OCI-LY7 (cell line): ENCODE measurements around the gene ZC3HAV1L. TPM values are rescaled to one million over a fixed set of nuclear protein-coding genes. Genes with fewer than 3 reads are reported as not detected.

Experiments
- BruUV-seq: library from RNA; stranded (reverse); fragments of 400-500 nt; replicated peaks from 2 replicates; lab custom pipeline; 2021; lab: Mats Ljungman, UMichigan
- CTCF ChIA-PET: fragments of 300-600 bp; sonication (Branson Sonifier 250); formaldehyde crosslinking; loops from one replicate; lab custom pipeline; 2022; ENCODE audit warnings: antibody characterized with exemption; ENCODE audit not compliant: unreplicated experiment; lab: Charles Lee
- POLR2A ChIA-PET: fragments of 300-600 bp; sonication (Branson Sonifier 250); formaldehyde crosslinking; loops from one replicate; lab custom pipeline; 2022; ENCODE audit warnings: antibody characterized with exemption; lab: Charles Lee
- DNase-seq: peaks from one replicate; pipeline ENCODE4 v3.0.0-alpha.2; 2015; ENCODE audit warnings: low spot score
- H2AFZ ChIP-seq: fragments of 200-600 bp; sonication (generic), shearing (Covaris generic); 2 replicates; pipeline ENCODE4 v1.6.1; 2014; ENCODE audit warnings: mild to moderate bottlenecking, antibody characterized with exemption, low read length, moderate library complexity
- H3K27ac ChIP-seq: fragments of 200-600 bp; sonication (generic); 2 replicates; pipeline ENCODE4 v1.5.1; 2014; ENCODE audit warnings: mixed run types, low read depth, mild to moderate bottlenecking, moderate library complexity, low read length, inconsistent platforms; ENCODE audit not compliant: poor library complexity, severe bottlenecking
- H3K36me3 ChIP-seq: fragments of 200-600 bp; sonication (generic); 2 replicates; pipeline ENCODE4 v1.6.1; 2014; ENCODE audit warnings: mild to moderate bottlenecking, antibody characterized with exemption, low read length, moderate library complexity, mixed read lengths; ENCODE audit not compliant: insufficient read depth
- H3K4me1 ChIP-seq: fragments of 200-600 bp; sonication (generic); 2 replicates; pipeline ENCODE4 v1.5.1; 2014; ENCODE audit warnings: mild to moderate bottlenecking, low read length; ENCODE audit not compliant: insufficient read depth, poor library complexity, severe bottlenecking
- H3K4me2 ChIP-seq: fragments of 200-600 bp; sonication (generic); 2 replicates; pipeline ENCODE4 v1.6.1; 2014; ENCODE audit warnings: mild to moderate bottlenecking, low read length
- H3K4me3 ChIP-seq: fragments of 200-600 bp; sonication (generic); 2 replicates; pipeline ENCODE4 v1.5.1; 2014; ENCODE audit warnings: mild to moderate bottlenecking, low read depth, low read length; ENCODE audit not compliant: poor library complexity, severe bottlenecking
- H3K79me2 ChIP-seq: fragments of 200-600 bp; sonication (generic); 2 replicates; pipeline ENCODE4 v1.6.1; 2016; ENCODE audit warnings: low read depth, mild to moderate bottlenecking, low read length, moderate library complexity, mixed read lengths; ENCODE audit not compliant: insufficient read depth
- H3K9me2 ChIP-seq: fragments of 200-600 bp; sonication (generic); 2 replicates; pipeline ENCODE4 v1.6.1; 2016; ENCODE audit warnings: mild to moderate bottlenecking, low read length, mixed read lengths; ENCODE audit not compliant: insufficient read depth
- H3K9me3 ChIP-seq: fragments of 200-600 bp; sonication (generic); 2 replicates; pipeline ENCODE4 v1.6.1; 2014; ENCODE audit warnings: mild to moderate bottlenecking, mixed run types, low read length, mixed read lengths
- H4K20me1 ChIP-seq: fragments of 200-600 bp; sonication (generic); 2 replicates; pipeline ENCODE4 v1.6.1; 2014; ENCODE audit warnings: mild to moderate bottlenecking, antibody characterized with exemption, low read length, moderate library complexity, mixed read lengths; ENCODE audit not compliant: insufficient read depth
- EZH2phosphoT487 ChIP-seq: fragments of 200-600 bp; sonication (generic); IDR thresholded peaks from 2 replicates; pipeline ENCODE4 v1.6.1; 2018; ENCODE audit warnings: low read depth, borderline replicate concordance, mild to moderate bottlenecking, mixed run types, antibody characterized with exemption, low read length, moderate library complexity, mixed read lengths
- intact Hi-C: fragments of 100-400 bp; cut with micrococcal nuclease; formaldehyde crosslinking; loops from one replicate; pipeline ENCODE4 v1.10.0; 2022; ENCODE audit not compliant: unreplicated experiment
- total RNA-seq, 2 experiments: library from RNA; depleted of rRNA in 1 of 2; stranded (reverse); fragments of >200 nt in 1 of 2; shearing (Covaris generic) in 1 of 2; gene quantifications; 2 replicates each; pipeline ENCODE4 v1.2.3, GENCODE V29; 2014 to 2022
- TF ChIP-seq, protein P1 (sequence below): fragments of 200-600 bp; sonication (generic); conservative IDR thresholded peaks from 2 replicates; pipeline ENCODE4 v1.5.1; 2014; ENCODE audit warnings: mild to moderate bottlenecking, antibody characterized with exemption, low read length, moderate library complexity, mixed read lengths

Gene ZC3HAV1L
- total RNA-seq, 2 experiments from 2014 or later = not detected

DNA sequence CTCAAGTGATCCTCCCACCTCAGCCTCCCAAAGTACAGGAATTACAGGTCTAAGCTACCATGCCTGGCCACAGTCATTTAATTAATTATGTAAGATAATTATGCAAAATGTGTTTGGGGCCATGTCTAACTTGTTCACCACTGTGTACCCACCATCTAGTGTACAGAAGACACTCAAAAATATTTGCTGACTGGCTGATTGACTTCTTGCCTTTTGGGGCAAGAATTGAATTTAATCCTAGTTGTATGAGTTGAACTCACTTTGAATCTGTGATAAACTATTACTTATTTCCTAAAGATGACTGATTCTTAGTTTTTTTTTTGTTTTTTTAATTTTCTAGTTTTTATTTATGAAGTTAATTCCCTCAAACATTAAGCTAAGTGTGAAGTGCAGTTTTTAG lies 15.8 kb upstream of the ZC3HAV1L start:
- ChIA-PET CTCF (no interaction called here), POLR2A (interaction anchor here (0.5 to 1.8 kb wide), 5 partner anchors 12 to 951 kb away, joined by 3 to 6 read pairs (median 4); no protein-coding TSS in a partner anchor)
- no peak overlapping the region for H3K27ac ChIP-seq
- no peak for DNase-seq
- no TSS peak for BruUV-seq
- peaks cover 91% of the 10 kb centered on the region for H3K36me3 ChIP-seq
- H3K4me2 ChIP-seq = no peak overlapping the region
- no peaks in the 10 kb centered on the region for H3K79me2 ChIP-seq
- H3K4me1 ChIP-seq = no peaks in the 10 kb centered on the region
- no peaks in the 10 kb centered on the region for H3K9me3 ChIP-seq
- no peak overlapping the region for H2AFZ ChIP-seq
- H3K9me2 ChIP-seq = no peaks in the 10 kb centered on the region
- TF ChIP-seq, protein P1, sequence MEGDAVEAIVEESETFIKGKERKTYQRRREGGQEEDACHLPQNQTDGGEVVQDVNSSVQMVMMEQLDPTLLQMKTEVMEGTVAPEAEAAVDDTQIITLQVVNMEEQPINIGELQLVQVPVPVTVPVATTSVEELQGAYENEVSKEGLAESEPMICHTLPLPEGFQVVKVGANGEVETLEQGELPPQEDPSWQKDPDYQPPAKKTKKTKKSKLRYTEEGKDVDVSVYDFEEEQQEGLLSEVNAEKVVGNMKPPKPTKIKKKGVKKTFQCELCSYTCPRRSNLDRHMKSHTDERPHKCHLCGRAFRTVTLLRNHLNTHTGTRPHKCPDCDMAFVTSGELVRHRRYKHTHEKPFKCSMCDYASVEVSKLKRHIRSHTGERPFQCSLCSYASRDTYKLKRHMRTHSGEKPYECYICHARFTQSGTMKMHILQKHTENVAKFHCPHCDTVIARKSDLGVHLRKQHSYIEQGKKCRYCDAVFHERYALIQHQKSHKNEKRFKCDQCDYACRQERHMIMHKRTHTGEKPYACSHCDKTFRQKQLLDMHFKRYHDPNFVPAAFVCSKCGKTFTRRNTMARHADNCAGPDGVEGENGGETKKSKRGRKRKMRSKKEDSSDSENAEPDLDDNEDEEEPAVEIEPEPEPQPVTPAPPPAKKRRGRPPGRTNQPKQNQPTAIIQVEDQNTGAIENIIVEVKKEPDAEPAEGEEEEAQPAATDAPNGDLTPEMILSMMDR = no peak
- TF ChIP-seq EZH2phosphoT487 = no peak
- intact Hi-C loops = no loop called here
- no peak overlapping the region for H3K4me3 ChIP-seq
- no peaks in the 10 kb centered on the region for H4K20me1 ChIP-seq

DNA sequence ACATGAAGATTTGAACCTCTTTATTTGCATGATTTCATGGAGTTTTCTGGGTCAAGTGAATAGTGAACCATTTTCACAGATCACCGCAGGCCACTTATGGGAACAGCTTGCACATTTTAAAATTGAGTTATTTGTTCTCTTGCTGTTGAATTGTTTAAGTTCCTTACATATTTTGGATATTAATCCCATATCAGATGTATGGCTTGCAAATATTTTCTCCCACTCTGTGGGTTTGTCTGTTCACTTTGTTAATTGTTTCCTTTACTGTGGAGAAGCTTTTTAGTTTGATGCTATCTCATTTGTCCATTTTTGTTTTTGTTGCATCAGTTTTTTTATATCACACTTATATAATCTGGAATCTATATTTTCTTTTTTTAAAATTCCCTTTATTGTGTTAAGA lies 14.1 kb upstream of the ZC3HAV1L start:
- no peaks in the 10 kb centered on the region for H3K9me3 ChIP-seq
- H3K27ac ChIP-seq = no peak overlapping the region
- no peak overlapping the region for H3K4me2 ChIP-seq
- ChIA-PET POLR2A (no interaction called here), CTCF (interaction anchor here (1.0 kb wide), 1 partner anchor 16 kb away, joined by 3 read pairs; no protein-coding TSS in a partner anchor)
- H3K9me2 ChIP-seq = no peaks in the 10 kb centered on the region
- no peak for TF ChIP-seq EZH2phosphoT487
- TF ChIP-seq, protein P1 = no peak
- H3K4me1 ChIP-seq = no peaks in the 10 kb centered on the region
- no peak overlapping the region for H2AFZ ChIP-seq
- no peaks in the 10 kb centered on the region for H4K20me1 ChIP-seq
- peaks cover 90% of the 10 kb centered on the region for H3K36me3 ChIP-seq
- DNase-seq = no peak
- H3K4me3 ChIP-seq = no peak overlapping the region
- intact Hi-C loops = no loop called here
- H3K79me2 ChIP-seq = no peaks in the 10 kb centered on the region
- BruUV-seq = no TSS peak

DNA sequence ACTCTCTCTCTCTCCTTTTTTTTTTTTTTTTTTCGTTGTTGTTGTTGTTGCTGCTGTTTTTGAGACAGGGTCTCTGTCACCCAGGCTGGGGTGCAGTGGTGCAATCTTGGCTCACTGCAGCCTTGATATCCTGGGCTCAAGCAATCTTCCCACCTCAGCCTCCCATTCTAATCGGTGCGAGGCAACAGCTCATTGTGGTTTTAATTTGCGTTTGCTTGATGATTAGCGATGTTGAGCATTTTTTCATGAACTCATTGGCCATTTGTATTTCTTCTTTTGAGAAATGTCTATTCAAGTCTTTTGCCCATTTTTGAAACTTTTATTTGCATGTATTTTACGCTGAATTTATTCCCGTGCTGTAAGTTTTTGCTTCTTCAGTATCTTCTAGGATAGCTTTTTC lies 13.3 kb upstream of the ZC3HAV1L start:
- H2AFZ ChIP-seq = no peak overlapping the region
- H3K4me3 ChIP-seq = no peak overlapping the region
- H3K36me3 ChIP-seq = peaks cover 90% of the 10 kb centered on the region
- no peaks in the 10 kb centered on the region for H3K79me2 ChIP-seq
- H3K4me1 ChIP-seq = no peaks in the 10 kb centered on the region
- H3K9me2 ChIP-seq = no peaks in the 10 kb centered on the region
- BruUV-seq = no TSS peak
- TF ChIP-seq, protein P1 = no peak
- no peak for TF ChIP-seq EZH2phosphoT487
- H3K27ac ChIP-seq = no peak overlapping the region
- no peaks in the 10 kb centered on the region for H3K9me3 ChIP-seq
- H4K20me1 ChIP-seq = no peaks in the 10 kb centered on the region
- intact Hi-C loops = no loop called here
- ChIA-PET POLR2A (no interaction called here), CTCF (interaction anchor here (1.0 kb wide), 1 partner anchor 17 kb away, joined by 3 read pairs; no protein-coding TSS in a partner anchor)
- H3K4me2 ChIP-seq = no peak overlapping the region
- DNase-seq = no peak
